IMR-90 (cell line): ENCODE results near the gene ADARB2. TPM values are rescaled to one million over a fixed set of nuclear protein-coding genes. Genes with fewer than 3 reads are reported as not detected.

Experiments used
- ATAC-seq: fragments of 200-7000 bp; cut with Tn5 transposase; 2 replicates; pipeline ENCODE4 v1.9.1; 2020; ENCODE audit warnings: low read depth, mild to moderate bottlenecking, moderate library complexity
- BruUV-seq: library from RNA; stranded (reverse); fragments of 400-500 nt; replicated peaks from 2 replicates; lab custom pipeline; 2021; lab: Mats Ljungman, UMichigan
- CTCF ChIA-PET: fragments of 300-600 bp; formaldehyde crosslinking; extraction: SDS; loops from one replicate; lab custom pipeline; 2021; ENCODE audit warnings: antibody characterized with exemption; lab: Yijun Ruan, JAX
- POLR2A ChIA-PET: fragments of 300-600 bp; sonication (Branson Sonifier 250); formaldehyde crosslinking; loops from one replicate; lab custom pipeline; 2022; ENCODE audit warnings: antibody characterized with exemption; ENCODE audit not compliant: unreplicated experiment; lab: Charles Lee
- DNase-seq: peaks from one replicate; pipeline ENCODE4 v3.0.0; 2013
- H2AFZ ChIP-seq: replicated peaks from 2 replicates; pipeline ENCODE3; 2013; ENCODE audit warnings: low read length, mild to moderate bottlenecking; ENCODE audit not compliant: poor library complexity
- H2AK5ac ChIP-seq: 2 replicates; pipeline ENCODE4 v1.6.1; 2013; ENCODE audit warnings: low read depth, low read length, inconsistent platforms
- H2AK9ac ChIP-seq: replicated peaks from 2 replicates; pipeline ENCODE3; 2013; ENCODE audit warnings: mild to moderate bottlenecking, low read depth, low read length, moderate library complexity; ENCODE audit not compliant: poor library complexity
- H2BK120ac ChIP-seq: 2 replicates; pipeline ENCODE4 v1.6.1; 2013; ENCODE audit warnings: low read depth, low read length, inconsistent platforms
- H2BK15ac ChIP-seq: 3 replicates; pipeline ENCODE4 v1.6.1; 2013; ENCODE audit warnings: low read depth, low read length, inconsistent platforms
- H2BK20ac ChIP-seq: 2 replicates; pipeline ENCODE4 v1.6.1; 2013; ENCODE audit warnings: low read depth, mild to moderate bottlenecking, inconsistent platforms, low read length, moderate library complexity
- H2BK5ac ChIP-seq: 2 replicates; pipeline ENCODE4 v1.6.1; 2013; ENCODE audit warnings: mild to moderate bottlenecking, low read depth, low read length, inconsistent platforms; ENCODE audit not compliant: poor library complexity, severe bottlenecking
- H3K14ac ChIP-seq: replicated peaks from 2 replicates; pipeline ENCODE4 v1.6.1; 2013; ENCODE audit warnings: low read depth, low read length, inconsistent platforms
- H3K18ac ChIP-seq: 2 replicates; pipeline ENCODE4 v1.6.1; 2013; ENCODE audit warnings: low read depth, low read length, control low read depth
- H3K23ac ChIP-seq: 2 replicates; pipeline ENCODE4 v1.6.1; 2013; ENCODE audit warnings: low read depth, low read length, inconsistent platforms
- H3K27ac ChIP-seq: 2 replicates; pipeline ENCODE4 v1.5.1; 2013; ENCODE audit warnings: mild to moderate bottlenecking, control low read depth, low read length; ENCODE audit not compliant: insufficient read depth
- H3K27me3 ChIP-seq: 2 replicates; pipeline ENCODE4 v1.6.1; 2013; ENCODE audit warnings: low read length; ENCODE audit not compliant: control insufficient read depth, insufficient read depth
- H3K36me3 ChIP-seq: 2 replicates; pipeline ENCODE4 v1.6.1; 2013; ENCODE audit warnings: low read length, mixed read lengths; ENCODE audit not compliant: control insufficient read depth, insufficient read depth
- H3K4ac ChIP-seq: 2 replicates; pipeline ENCODE4 v1.6.1; 2013; ENCODE audit warnings: low read depth, low read length, inconsistent platforms
- H3K4me1 ChIP-seq: 2 replicates; pipeline ENCODE4 v1.6.1; 2013; ENCODE audit warnings: low read length, mixed read lengths; ENCODE audit not compliant: control insufficient read depth, insufficient read depth
- H3K4me2 ChIP-seq: 2 replicates; pipeline ENCODE4 v1.6.1; 2013; ENCODE audit warnings: low read depth, mild to moderate bottlenecking, control low read depth, low read length, moderate library complexity
- H3K4me3 ChIP-seq: 2 replicates; pipeline ENCODE4 v1.5.1; 2013; ENCODE audit warnings: low read depth, mild to moderate bottlenecking, control low read depth, low read length, moderate library complexity; ENCODE audit not compliant: insufficient read depth
- H3K56ac ChIP-seq: 2 replicates; pipeline ENCODE4 v1.6.1; 2013; ENCODE audit warnings: low read length, inconsistent platforms; ENCODE audit not compliant: insufficient read depth; ENCODE audit errors: extremely low read depth
- H3K79me1 ChIP-seq, 2 experiments: 2 replicates each; pipeline ENCODE4 v1.6.1; 2013; ENCODE audit warnings: low read length in 2 of 2, inconsistent platforms in 1 of 2, low read depth in 1 of 2
- H3K9ac ChIP-seq: 2 replicates; pipeline ENCODE4 v1.6.1; 2013; ENCODE audit warnings: low read depth, low read length, control low read depth
- H3K9me1 ChIP-seq: 2 replicates; pipeline ENCODE4 v1.6.1; 2013; ENCODE audit warnings: low read length, inconsistent platforms; ENCODE audit not compliant: insufficient read depth
- H3K9me3 ChIP-seq: 2 replicates; pipeline ENCODE4 v1.6.1; 2013; ENCODE audit warnings: low read length; ENCODE audit not compliant: control insufficient read depth, insufficient read depth
- H4K20me1 ChIP-seq: 2 replicates; pipeline ENCODE4 v1.6.1; 2013; ENCODE audit warnings: low read length, inconsistent platforms; ENCODE audit not compliant: insufficient read depth
- H4K5ac ChIP-seq: 2 replicates; pipeline ENCODE4 v1.6.1; 2013; ENCODE audit warnings: mild to moderate bottlenecking, low read depth, low read length, control low read depth
- H4K8ac ChIP-seq, 2 experiments: 2 replicates each; pipeline ENCODE4 v1.6.1; 2013; ENCODE audit warnings: low read depth in 2 of 2, low read length in 2 of 2, control low read depth in 1 of 2, inconsistent platforms in 1 of 2
- H4K91ac ChIP-seq: 2 replicates; pipeline ENCODE4 v1.6.1; 2013; ENCODE audit warnings: low read depth, low read length, inconsistent platforms; ENCODE audit not compliant: insufficient read depth
- BHLHE40 ChIP-seq: fragments of 150-350 bp; IDR thresholded peaks from 2 replicates; pipeline ENCODE4 v1.6.1; 2016; ENCODE audit warnings: mild to moderate bottlenecking, low read depth, low read length
- CEBPB ChIP-seq: IDR thresholded peaks from 2 replicates; pipeline ENCODE4 v1.6.1; 2012; ENCODE audit warnings: low read depth, low read length, improper control_type of control experiment
- CHD1 ChIP-seq: IDR thresholded peaks from 2 replicates; pipeline ENCODE4 v1.6.1; 2012; ENCODE audit warnings: low read depth, low read length, improper control_type of control experiment
- ELK1 ChIP-seq: fragments of 150-350 bp; IDR thresholded peaks from 2 replicates; pipeline ENCODE4 v1.6.1; 2016; ENCODE audit warnings: low read depth, mild to moderate bottlenecking, low read length, moderate library complexity, borderline replicate concordance
- FOS ChIP-seq: fragments of 150-350 bp; IDR thresholded peaks from 2 replicates; pipeline ENCODE4 v1.6.1; 2016; ENCODE audit warnings: low read depth, low read length
- MAFK ChIP-seq: IDR thresholded peaks from 2 replicates; pipeline ENCODE4 v1.6.1; 2012; ENCODE audit warnings: low read depth, low read length, improper control_type of control experiment
- MAZ ChIP-seq: IDR thresholded peaks from 2 replicates; pipeline ENCODE4 v1.6.1; 2012; ENCODE audit warnings: low read depth, mild to moderate bottlenecking, low read length, improper control_type of control experiment, moderate library complexity, borderline replicate concordance
- MXI1 ChIP-seq: IDR thresholded peaks from 2 replicates; pipeline ENCODE4 v1.6.1; 2012; ENCODE audit warnings: low read depth, mild to moderate bottlenecking, low read length, moderate library complexity, borderline replicate concordance
- NFE2L2 ChIP-seq: fragments of 150-350 bp; IDR thresholded peaks from 2 replicates; pipeline ENCODE4 v1.6.1; 2016; ENCODE audit warnings: low read depth, mild to moderate bottlenecking, low read length
- POLR2A ChIP-seq: IDR thresholded peaks from 2 replicates; pipeline ENCODE4 v1.6.1; 2012; ENCODE audit warnings: mild to moderate bottlenecking, low read depth, low read length
- RAD21 ChIP-seq: IDR thresholded peaks from 2 replicates; pipeline ENCODE4 v1.6.1; 2012; ENCODE audit warnings: low read length, improper control_type of control experiment
- RCOR1 ChIP-seq: IDR thresholded peaks from 2 replicates; pipeline ENCODE4 v1.6.1; 2012; ENCODE audit warnings: mild to moderate bottlenecking, low read length, improper control_type of control experiment; ENCODE audit not compliant: insufficient replicate concordance
- RFX5 ChIP-seq: IDR thresholded peaks from 2 replicates; pipeline ENCODE4 v1.8.0; 2012; ENCODE audit warnings: low read depth, mild to moderate bottlenecking, low read length, moderate library complexity
- SMC3 ChIP-seq: fragments of 150-350 bp; IDR thresholded peaks from 2 replicates; pipeline ENCODE4 v1.6.1; 2016; ENCODE audit warnings: low read depth, mild to moderate bottlenecking, antibody characterized with exemption, low read length, moderate library complexity
- USF2 ChIP-seq: fragments of 150-350 bp; IDR thresholded peaks from 2 replicates; pipeline ENCODE4 v1.6.1; 2017; ENCODE audit warnings: mild to moderate bottlenecking, antibody characterized with exemption, low read length, low read depth
- WGBS, 2 experiments: methylation state at CpG; one replicate each; pipeline versions ENCODE4 v1.1.5 to v1.1.7; 2013; ENCODE audit warnings: missing lambda C conversion rate in 2 of 2; ENCODE audit not compliant: insufficient read length in 1 of 2; ENCODE audit errors: extremely low coverage in 2 of 2; 5-methylcytosine and 5-hydroxymethylcytosine counted together
- dilution Hi-C: fragments of 300-500 bp; cut with HindIII; formaldehyde crosslinking; loops from one replicate; pipeline ENCODE4 v1.14.3; 2018; ENCODE audit warnings: low sequenced_read_pairs; ENCODE audit not compliant: unreplicated experiment
- in situ Hi-C: fragments of 300-500 bp; cut with MboI; formaldehyde crosslinking; loops from 3 replicates; pipeline ENCODE4 v1.14.3; 2019; ENCODE audit warnings: low sequenced_read_pairs, inconsistent platforms, mixed read lengths
- intact Hi-C: fragments of 100-400 bp; cut with micrococcal nuclease; formaldehyde crosslinking; loops from 2 replicates; pipeline ENCODE4 v1.10.0; 2022
- polyA plus RNA-seq, 3 experiments: library from polyadenylated mRNA; depleted of rRNA; stranded (reverse); fragments of >200 nt; gene quantifications; 2 replicates each; pipeline ENCODE4 v1.2.3, GENCODE V29; 2012; ENCODE audit warnings: low replicate concordance in 1 of 3
- total RNA-seq: library from RNA; depleted of rRNA; stranded (reverse); fragments of >200 nt; gene quantifications from 2 replicates; pipeline ENCODE4 v1.2.3, GENCODE V29; 2012

The ADARB2 gene
- total and polyA plus RNA-seq, 2 of the 4 experiments (the other 2 are of a cell fraction): not detected

- Histone ChIP-seq H2AK5ac (no peak overlapping the region), H3K9me3 (peaks cover 46% of the 10 kb centered on the region), H3K27me3 (no peaks in the 10 kb centered on the region), H2BK20ac (no peak overlapping the region), H3K23ac (no peak overlapping the region), H2AFZ (no peak overlapping the region), H3K4ac (no peak overlapping the region), H2BK5ac (no peak overlapping the region), H2AK9ac (no peak overlapping the region), H3K27ac (no peak overlapping the region), H3K4me3 (no peak overlapping the region), H3K9ac (no peak overlapping the region), H3K36me3 (no peaks in the 10 kb centered on the region), H3K56ac (no peak overlapping the region), H4K91ac (no peak overlapping the region), H2BK120ac (no peak overlapping the region), H3K4me2 (no peak overlapping the region), H3K79me1 (no peaks in the 10 kb centered on the region), H3K18ac (no peak overlapping the region), H4K20me1 (no peaks in the 10 kb centered on the region), H2BK15ac (no peak overlapping the region), H3K14ac (no peak overlapping the region), H4K5ac (no peak overlapping the region), H4K8ac (no peak overlapping the region), H3K4me1 (no peaks in the 10 kb centered on the region), H3K9me1 (no peaks in the 10 kb centered on the region)
- ChIA-PET CTCF (no interaction called here), POLR2A (no interaction called here)
- DNase-seq: no peak
- ATAC-seq: no peak
- no TSS peak for BruUV-seq
- in situ Hi-C loops (no loop called here), dilution Hi-C loops (no loop called here), intact Hi-C loops (no loop called here)
- WGBS, 2 experiments: 40% methylated on average over 6 of the region's 14 CpGs; no CpG with 5 or more reads in 1 of the 2 experiments
- TF ChIP-seq CHD1 (no peak), RCOR1 (no peak), RAD21 (no peak), BHLHE40 (no peak), MAZ (no peak), SMC3 (no peak), FOS (no peak), RFX5 (no peak), MXI1 (no peak), POLR2A (no peak), MAFK (no peak), CEBPB (no peak), ELK1 (no peak), USF2 (no peak), NFE2L2 (no peak)
Observed at GRCh38 chr10:1605999-1606940, 131.1 kb downstream of the ADARB2 start.
